Progenitor cell of endocrine pancreas (in vitro differentiated cells): Measurements from ENCODE around the gene PPP1R13L. TPM values are rescaled to one million over a fixed set of nuclear protein-coding genes. Genes with fewer than 3 reads are reported as not detected.
A peak's percentile ranks its signal among the peaks of the same experiment; 100 is the strongest.
"Not testable (repeated sequence)": the region's sequence is repeated elsewhere in the genome, so short reads cannot be mapped to it uniquely, and the experiment has no call there.

ENCODE experiments used
- DNase-seq: peaks from one replicate; pipeline ENCODE4 v3.0.0; 2021; ENCODE audit warnings: low spot score; ENCODE audit not compliant: unreplicated experiment
- H3K27ac Mint-ChIP-seq: 2 replicates; pipeline ENCODE4 v1.8.0; 2021; ENCODE audit warnings: mild to moderate bottlenecking, moderate library complexity, mixed read lengths
- H3K27me3 Mint-ChIP-seq: 2 replicates; pipeline ENCODE4 v1.8.0; 2021; ENCODE audit warnings: mixed read lengths
- H3K36me3 Mint-ChIP-seq: 2 replicates; pipeline ENCODE4 v1.8.0; 2022; ENCODE audit warnings: mixed read lengths; ENCODE audit not compliant: insufficient read depth
- H3K4me1 Mint-ChIP-seq: 2 replicates; pipeline ENCODE4 v1.8.0; 2021; ENCODE audit warnings: low read depth, mixed read lengths
- H3K4me3 Mint-ChIP-seq: 2 replicates; pipeline ENCODE4 v1.8.0; 2021; ENCODE audit warnings: low read depth, mild to moderate bottlenecking, moderate library complexity, mixed read lengths
- H3K9me3 Mint-ChIP-seq: 2 replicates; pipeline ENCODE4 v1.8.0; 2021; ENCODE audit warnings: low read depth, mixed read lengths
- CTCF ChIP-seq: fragments of 200-600 bp; sonication (generic); IDR thresholded peaks from one replicate; pipeline ENCODE4 v1.5.0; 2021; ENCODE audit warnings: antibody characterized with exemption, mild to moderate bottlenecking; ENCODE audit not compliant: unreplicated experiment
- total RNA-seq: library from RNA; stranded (reverse); gene quantifications from 2 replicates; pipeline ENCODE4 v1.2.1, GENCODE V29; 2021

PPP1R13L gene
- total RNA-seq, 1 donor from 2014 or later: 27.2 TPM

DNA sequence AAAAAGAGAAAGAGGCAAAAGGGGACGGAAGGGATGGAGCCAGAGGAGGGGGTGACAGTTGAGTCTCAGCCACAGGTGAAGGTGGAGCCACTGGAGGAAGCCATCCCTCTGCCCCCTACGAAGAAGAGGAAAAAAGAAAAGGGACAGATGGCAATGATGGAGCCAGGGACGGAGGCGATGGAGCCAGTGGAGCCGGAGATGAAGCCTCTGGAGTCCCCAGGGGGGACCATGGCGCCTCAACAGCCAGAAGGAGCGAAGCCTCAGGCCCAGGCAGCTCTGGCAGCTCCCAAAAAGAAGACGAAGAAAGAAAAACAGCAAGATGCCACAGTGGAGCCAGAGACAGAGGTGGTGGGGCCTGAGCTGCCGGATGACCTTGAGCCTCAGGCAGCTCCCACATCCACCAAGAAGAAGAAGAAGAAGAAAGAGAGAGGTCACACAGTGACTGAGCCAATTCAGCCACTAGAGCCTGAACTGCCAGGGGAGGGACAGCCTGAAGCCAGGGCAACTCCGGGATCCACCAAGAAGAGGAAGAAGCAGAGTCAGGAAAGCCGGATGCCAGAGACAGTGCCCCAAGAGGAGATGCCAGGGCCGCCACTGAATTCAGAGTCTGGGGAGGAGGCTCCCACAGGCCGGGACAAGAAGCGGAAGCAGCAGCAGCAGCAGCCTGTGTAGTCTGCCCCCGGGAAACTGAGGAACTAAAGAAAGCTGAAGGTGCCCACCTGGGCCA is 4.1 kb upstream of the PPP1R13L start:
- H3K36me3 Mint-ChIP-seq: peaks cover 15% of the 10 kb centered on the region
- H3K9me3 Mint-ChIP-seq: no peaks in the 10 kb centered on the region
- no peak overlapping the region for H3K4me3 Mint-ChIP-seq
- no peak overlapping the region for H3K27ac Mint-ChIP-seq
- TF ChIP-seq CTCF: no peak
- H3K27me3 Mint-ChIP-seq: peaks cover 8% of the 10 kb centered on the region
- H3K4me1 Mint-ChIP-seq: peaks cover 11% of the 10 kb centered on the region
- no peak for DNase-seq

GRCh38 chr19:45408121-45408520 is 3.3 kb upstream of the PPP1R13L start:
- peaks cover 11% of the 10 kb centered on the region for H3K4me1 Mint-ChIP-seq
- H3K27me3 Mint-ChIP-seq: peaks cover 17% of the 10 kb centered on the region
- peaks cover 13% of the 10 kb centered on the region for H3K36me3 Mint-ChIP-seq
- H3K9me3 Mint-ChIP-seq: no peaks in the 10 kb centered on the region
- H3K27ac Mint-ChIP-seq: no peak overlapping the region
- H3K4me3 Mint-ChIP-seq: peak overlapping the region; percentile 58
- TF ChIP-seq CTCF: no peak
- no peak for DNase-seq

- not testable (repeated sequence) for H3K9me3 Mint-ChIP-seq, DNase-seq, H3K27ac Mint-ChIP-seq
- H3K4me1 Mint-ChIP-seq: peaks cover 11% of the 10 kb centered on the region
- peaks cover 11% of the 10 kb centered on the region for H3K36me3 Mint-ChIP-seq
- peak overlapping the region; percentile 96 for H3K4me3 Mint-ChIP-seq
- H3K27me3 Mint-ChIP-seq: peaks cover 21% of the 10 kb centered on the region
These were observed 2.7 kb upstream of the PPP1R13L start for GRCh38 chr19:45407585-45407984.

- no peaks in the 10 kb centered on the region for H3K9me3 Mint-ChIP-seq
- peak overlapping the region; percentile 96 for H3K4me3 Mint-ChIP-seq
- peaks cover 7% of the 10 kb centered on the region for H3K36me3 Mint-ChIP-seq
- peak overlapping the region; percentile 77 for H3K27ac Mint-ChIP-seq
- H3K27me3 Mint-ChIP-seq: peaks cover 24% of the 10 kb centered on the region
- no peak for DNase-seq
- H3K4me1 Mint-ChIP-seq: peaks cover 12% of the 10 kb centered on the region
- no peak for TF ChIP-seq CTCF
These were observed 2.2 kb upstream of the PPP1R13L start for GRCh38 chr19:45407091-45407375.

- TF ChIP-seq CTCF: no peak
- H3K36me3 Mint-ChIP-seq: peaks cover 7% of the 10 kb centered on the region
- H3K4me1 Mint-ChIP-seq: peaks cover 12% of the 10 kb centered on the region
- H3K4me3 Mint-ChIP-seq: peak within 1 kb of the TSS; percentile 96
- H3K27ac Mint-ChIP-seq: peak within 1 kb of the TSS; percentile 99
- DNase-seq: peak; percentile 64
- H3K9me3 Mint-ChIP-seq: no peaks in the 10 kb centered on the region
- peaks cover 24% of the 10 kb centered on the region for H3K27me3 Mint-ChIP-seq
These were observed 1.6 kb upstream of the PPP1R13L start, which contains the start of gene POLR1G for GRCh38 chr19:45406226-45407090. TSS of gene POLR1G (plus strand) at chr19:45406644. CDS start at chr19:45406697, 53 bp downstream.
